Activated CD8-positive, alpha-beta T cell treated with anti-CD3 and anti-CD28 coated beads for 36 hours (primary cell): ENCODE measurements around the gene SLC39A3. TPM values are rescaled to one million over a fixed set of nuclear protein-coding genes. Genes with fewer than 3 reads are reported as not detected.
A peak's percentile ranks its signal among the peaks of the same experiment; 100 is the strongest.

Source experiments
- ATAC-seq: fragments of 200-7000 bp; cut with Tn5 transposase; one replicate; pipeline ENCODE4 v1.10.0; 2021; ENCODE audit warnings: mild to moderate bottlenecking, moderate library complexity
- CTCF ChIA-PET: fragments of 350-600 bp; sonication (Branson Sonifier 250); formaldehyde crosslinking; loops from one replicate; lab custom pipeline; 2021; ENCODE audit warnings: antibody characterized with exemption; lab: Charles Lee
- POLR2A ChIA-PET: fragments of 350-600 bp; sonication (Branson Sonifier 250); formaldehyde crosslinking; loops from one replicate; lab custom pipeline; 2021; ENCODE audit warnings: antibody characterized with exemption; lab: Charles Lee
- DNase-seq: peaks from one replicate; pipeline ENCODE4 v3.0.0-alpha.2; 2020
- H3K27ac Mint-ChIP-seq: one replicate; pipeline ENCODE4 v1.8.0; 2021; ENCODE audit warnings: mild to moderate bottlenecking, mixed read lengths
- H3K27me3 Mint-ChIP-seq: one replicate; pipeline ENCODE4 v1.8.0; 2021; ENCODE audit warnings: mixed read lengths
- H3K36me3 Mint-ChIP-seq: one replicate; pipeline ENCODE4 v1.8.0; 2021; ENCODE audit warnings: low read depth, mixed read lengths
- H3K4me1 Mint-ChIP-seq: one replicate; pipeline ENCODE4 v1.8.0; 2021; ENCODE audit warnings: low read depth, mixed read lengths
- H3K4me3 Mint-ChIP-seq: one replicate; pipeline ENCODE4 v1.8.0; 2021; ENCODE audit warnings: mild to moderate bottlenecking, moderate library complexity, mixed read lengths
- H3K9me3 Mint-ChIP-seq: one replicate; pipeline ENCODE4 v1.8.0; 2021; ENCODE audit warnings: mixed read lengths
- intact Hi-C: fragments of 100-400 bp; cut with micrococcal nuclease; formaldehyde crosslinking; loops from one replicate; pipeline ENCODE4 v1.10.0; 2022
- total RNA-seq, 2 experiments: library from RNA; stranded (reverse); gene quantifications; one replicate each; pipeline ENCODE4 v1.2.3, GENCODE V29; 2021
- TF ChIP-seq, protein P1 (sequence below): fragments of 200-600 bp; IDR thresholded peaks from one replicate; pipeline ENCODE4 v1.8.0; 2022; ENCODE audit warnings: antibody characterized with exemption, mild to moderate bottlenecking

Gene SLC39A3
- total RNA-seq, 2 experiments from 2014 or later: 35.5 to 38.1 TPM

DNA sequence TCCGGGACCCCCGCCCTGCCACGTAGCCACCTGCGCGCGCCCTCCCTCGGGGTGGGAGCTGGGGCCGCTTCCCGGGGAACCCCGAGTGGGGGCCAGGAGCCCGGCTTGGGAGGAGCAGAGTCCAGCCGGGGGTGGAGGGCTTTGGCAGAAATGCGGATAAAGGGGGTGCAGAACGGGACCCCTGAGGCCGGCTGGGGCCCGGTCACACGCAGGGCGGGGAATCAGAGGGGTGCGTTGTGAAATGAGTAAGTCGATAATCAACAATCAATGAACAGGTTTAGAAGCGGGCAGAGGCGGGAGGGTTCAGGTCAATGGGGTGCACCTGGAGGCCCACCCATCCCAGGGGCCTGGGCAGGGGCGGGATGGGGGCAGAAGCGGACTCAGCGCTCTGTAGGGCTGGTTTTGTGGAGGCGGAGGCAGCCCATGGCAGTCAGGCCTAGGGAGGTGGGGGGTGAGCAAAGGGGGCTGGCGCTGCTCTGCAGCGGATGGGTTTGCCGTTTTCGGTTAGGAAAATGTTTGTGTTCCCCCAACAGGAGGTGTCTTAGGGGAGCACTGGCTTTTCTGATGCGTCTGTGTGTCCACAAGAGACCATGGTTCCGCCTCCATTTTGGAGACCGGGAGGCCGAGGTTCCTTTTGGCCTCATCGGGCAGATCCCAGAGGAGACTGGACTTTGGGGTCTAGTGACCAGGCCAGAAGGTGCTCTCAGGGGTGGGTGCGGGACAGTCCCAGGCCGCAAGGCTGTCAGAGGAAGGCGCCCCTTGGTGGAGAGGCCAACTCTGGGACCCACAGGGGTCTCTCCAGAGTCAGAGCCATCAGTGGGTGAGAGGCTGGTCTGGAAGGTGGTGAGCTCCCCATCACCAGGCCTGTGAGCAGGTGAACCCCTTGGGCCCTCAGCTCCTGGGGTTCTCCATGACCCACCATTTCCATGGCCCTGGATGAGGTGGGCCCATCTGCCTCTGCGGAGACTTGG is 18.0 kb downstream of the SLC39A3 start:
- CTCF ChIA-PET: no interaction called here
- H3K36me3 Mint-ChIP-seq: no peaks in the 10 kb centered on the region
- H3K9me3 Mint-ChIP-seq: no peaks in the 10 kb centered on the region
- H3K4me3 Mint-ChIP-seq: peak overlapping the region; percentile 43
- H3K27me3 Mint-ChIP-seq: peaks cover 27% of the 10 kb centered on the region
- peaks cover 3% of the 10 kb centered on the region for H3K4me1 Mint-ChIP-seq
- DNase-seq: no peak
- POLR2A ChIA-PET: no interaction called here
- ATAC-seq: no peak
- TF ChIP-seq, protein P1, sequence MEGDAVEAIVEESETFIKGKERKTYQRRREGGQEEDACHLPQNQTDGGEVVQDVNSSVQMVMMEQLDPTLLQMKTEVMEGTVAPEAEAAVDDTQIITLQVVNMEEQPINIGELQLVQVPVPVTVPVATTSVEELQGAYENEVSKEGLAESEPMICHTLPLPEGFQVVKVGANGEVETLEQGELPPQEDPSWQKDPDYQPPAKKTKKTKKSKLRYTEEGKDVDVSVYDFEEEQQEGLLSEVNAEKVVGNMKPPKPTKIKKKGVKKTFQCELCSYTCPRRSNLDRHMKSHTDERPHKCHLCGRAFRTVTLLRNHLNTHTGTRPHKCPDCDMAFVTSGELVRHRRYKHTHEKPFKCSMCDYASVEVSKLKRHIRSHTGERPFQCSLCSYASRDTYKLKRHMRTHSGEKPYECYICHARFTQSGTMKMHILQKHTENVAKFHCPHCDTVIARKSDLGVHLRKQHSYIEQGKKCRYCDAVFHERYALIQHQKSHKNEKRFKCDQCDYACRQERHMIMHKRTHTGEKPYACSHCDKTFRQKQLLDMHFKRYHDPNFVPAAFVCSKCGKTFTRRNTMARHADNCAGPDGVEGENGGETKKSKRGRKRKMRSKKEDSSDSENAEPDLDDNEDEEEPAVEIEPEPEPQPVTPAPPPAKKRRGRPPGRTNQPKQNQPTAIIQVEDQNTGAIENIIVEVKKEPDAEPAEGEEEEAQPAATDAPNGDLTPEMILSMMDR: no peak
- intact Hi-C loops: no loop called here
- H3K27ac Mint-ChIP-seq: no peak overlapping the region

DNA sequence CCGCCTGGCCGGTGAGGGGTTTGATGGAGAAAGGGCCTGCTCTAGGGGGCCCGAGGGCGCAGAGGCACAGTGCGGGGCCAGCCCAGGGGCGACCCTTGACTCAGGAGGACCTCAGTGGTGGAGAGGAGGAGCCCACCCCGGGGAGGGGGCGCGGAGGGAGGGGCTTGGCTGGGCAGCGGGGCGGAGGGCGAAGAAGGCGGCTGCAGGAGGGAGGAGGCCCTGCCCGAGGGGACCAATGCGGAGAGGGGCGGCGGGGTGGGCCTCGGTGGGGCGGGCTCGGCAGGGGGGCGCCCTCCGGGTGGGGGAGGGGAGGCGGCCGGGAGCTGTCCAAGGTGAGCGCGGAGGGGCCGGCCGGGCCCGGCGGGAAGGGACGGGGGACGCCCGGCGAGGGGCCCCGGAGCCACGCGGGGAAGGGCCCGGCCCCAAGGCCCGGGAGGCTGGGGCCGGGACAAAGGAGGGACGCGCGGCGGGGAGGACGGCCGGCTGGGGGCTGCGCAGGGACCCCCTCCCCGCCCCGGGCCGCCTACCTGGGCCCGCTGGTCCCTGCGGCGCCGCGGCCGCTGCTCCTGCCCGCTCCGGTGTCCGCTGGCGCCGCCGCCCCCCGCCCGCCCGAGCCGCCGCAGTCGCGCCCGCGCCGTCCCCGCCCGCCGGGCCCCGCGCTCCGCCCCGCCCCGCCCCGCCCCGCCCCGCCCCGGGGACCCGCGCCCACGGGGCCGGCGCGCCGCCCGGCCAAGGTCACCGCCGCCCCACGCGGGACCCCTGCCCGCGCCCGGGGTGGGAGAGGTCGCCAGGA is 18.8 kb downstream of the SLC39A3 start, which contains the start of gene DIRAS1:
Gene DIRAS1 (minus strand): TSS at position 596 of the 793 bp plus-strand sequence. CDS start 3,566 bp downstream, outside the sequence.
- no peak for ATAC-seq

DNA sequence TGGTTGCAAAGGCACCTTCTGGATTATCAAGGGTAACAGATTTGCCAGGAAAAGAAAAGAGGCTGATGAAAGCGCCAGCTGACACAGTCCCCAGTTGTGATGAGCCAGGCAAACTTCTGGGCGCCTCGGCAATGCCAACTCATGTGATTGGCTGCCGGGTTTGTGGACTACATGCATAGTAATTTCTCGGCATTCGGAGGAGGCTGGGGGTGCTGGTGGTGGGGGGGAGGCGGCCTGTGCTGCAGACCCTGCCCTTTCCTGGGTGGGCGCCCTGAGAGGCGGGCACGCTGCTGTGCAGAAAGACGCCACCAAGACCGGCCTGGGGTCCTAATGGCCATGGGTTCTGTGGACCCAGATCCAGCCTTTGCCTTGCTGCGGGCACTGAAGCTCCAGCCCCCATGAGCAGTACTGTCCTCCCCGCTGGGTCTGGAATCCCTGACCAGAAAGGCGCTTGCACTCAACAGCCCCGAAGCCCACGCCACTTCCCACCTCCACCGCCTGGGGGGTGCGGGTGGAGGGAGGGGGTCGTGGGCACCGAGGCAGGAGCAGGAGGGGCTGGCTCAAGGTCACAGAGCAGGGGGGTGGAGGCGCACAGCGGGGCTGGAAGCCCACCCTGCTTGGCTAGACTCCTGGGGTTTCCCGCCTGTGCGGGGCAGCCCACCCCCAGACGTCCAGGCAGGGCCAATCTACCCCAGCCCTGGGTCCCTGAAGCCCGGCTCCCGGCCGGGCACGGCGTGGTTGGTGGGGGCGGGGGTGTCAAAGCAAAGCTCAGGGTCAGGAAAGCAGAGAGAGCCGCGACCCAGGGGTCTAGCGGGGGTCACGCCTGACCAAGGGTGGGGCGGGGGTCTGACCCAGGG is 19.7 kb downstream of the SLC39A3 start:
- no peak overlapping the region for H3K4me3 Mint-ChIP-seq
- H3K9me3 Mint-ChIP-seq: peaks cover 7% of the 10 kb centered on the region
- peaks cover 3% of the 10 kb centered on the region for H3K4me1 Mint-ChIP-seq
- H3K27ac Mint-ChIP-seq: no peak overlapping the region
- ChIA-PET POLR2A (no interaction called here), CTCF (no interaction called here)
- H3K27me3 Mint-ChIP-seq: peaks cover 25% of the 10 kb centered on the region
- TF ChIP-seq, protein P1: no peak
- DNase-seq (no peak), ATAC-seq (no peak)
- intact Hi-C loops: no loop called here
- no peaks in the 10 kb centered on the region for H3K36me3 Mint-ChIP-seq

More for the DNA sequence above, 18.8 kb downstream of the SLC39A3 start, which contains the start of gene DIRAS1:
- H3K36me3 Mint-ChIP-seq: no peaks in the 10 kb centered on the region
- ChIA-PET POLR2A (no interaction called here), CTCF (no interaction called here)
- peaks cover 3% of the 10 kb centered on the region for H3K4me1 Mint-ChIP-seq
- intact Hi-C loops: no loop called here
- H3K27me3 Mint-ChIP-seq: peaks cover 25% of the 10 kb centered on the region
- peak within 1 kb of the TSS; percentile 43 for H3K4me3 Mint-ChIP-seq
- TF ChIP-seq, protein P1: no peak
- no peak within 1 kb of the TSS for H3K27ac Mint-ChIP-seq
- H3K9me3 Mint-ChIP-seq: no peaks in the 10 kb centered on the region
- no peak for DNase-seq

DNA sequence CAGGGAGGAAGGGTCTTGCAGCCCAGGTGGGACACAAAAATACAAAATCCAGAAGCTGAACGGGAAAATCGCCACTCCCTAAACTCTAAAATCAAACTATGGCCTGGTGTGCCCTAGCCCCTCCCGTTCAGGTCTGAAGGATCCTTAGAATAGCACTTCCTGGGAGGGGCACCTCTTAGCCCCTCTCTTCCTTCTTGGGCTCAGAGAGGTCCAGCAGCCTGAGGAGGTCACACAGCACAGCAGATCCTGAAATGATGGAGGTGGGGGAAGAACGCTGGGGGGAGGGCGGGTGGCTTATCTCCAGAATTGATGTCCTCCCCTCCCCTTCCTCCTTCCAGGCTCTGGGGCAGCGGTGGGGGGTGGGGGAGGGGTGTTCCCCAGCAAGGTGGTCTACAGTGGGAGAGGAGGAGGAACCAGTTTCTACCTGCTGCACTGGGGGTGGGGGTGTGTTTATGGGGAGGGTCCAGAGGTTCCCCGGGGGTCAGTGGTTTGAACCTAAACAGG is 20.5 kb downstream of the SLC39A3 start:
- no peak overlapping the region for H3K4me3 Mint-ChIP-seq
- H3K27ac Mint-ChIP-seq: no peak overlapping the region
- H3K9me3 Mint-ChIP-seq: peaks cover 10% of the 10 kb centered on the region
- no peak for DNase-seq
- TF ChIP-seq, protein P1: no peak
- POLR2A ChIA-PET: no interaction called here
- CTCF ChIA-PET: no interaction called here
- peaks cover 23% of the 10 kb centered on the region for H3K27me3 Mint-ChIP-seq
- ATAC-seq: no peak
- peaks cover 3% of the 10 kb centered on the region for H3K4me1 Mint-ChIP-seq
- intact Hi-C loops: no loop called here
- H3K36me3 Mint-ChIP-seq: no peaks in the 10 kb centered on the region
